Measurements from ENCODE around the gene S1PR3. TPM values are rescaled to one million over a fixed set of nuclear protein-coding genes. Genes with fewer than 3 reads are reported as not detected.

Gene S1PR3
- 10.5 and 16.6 TPM in 2 replicates for total RNA-seq

DNA sequence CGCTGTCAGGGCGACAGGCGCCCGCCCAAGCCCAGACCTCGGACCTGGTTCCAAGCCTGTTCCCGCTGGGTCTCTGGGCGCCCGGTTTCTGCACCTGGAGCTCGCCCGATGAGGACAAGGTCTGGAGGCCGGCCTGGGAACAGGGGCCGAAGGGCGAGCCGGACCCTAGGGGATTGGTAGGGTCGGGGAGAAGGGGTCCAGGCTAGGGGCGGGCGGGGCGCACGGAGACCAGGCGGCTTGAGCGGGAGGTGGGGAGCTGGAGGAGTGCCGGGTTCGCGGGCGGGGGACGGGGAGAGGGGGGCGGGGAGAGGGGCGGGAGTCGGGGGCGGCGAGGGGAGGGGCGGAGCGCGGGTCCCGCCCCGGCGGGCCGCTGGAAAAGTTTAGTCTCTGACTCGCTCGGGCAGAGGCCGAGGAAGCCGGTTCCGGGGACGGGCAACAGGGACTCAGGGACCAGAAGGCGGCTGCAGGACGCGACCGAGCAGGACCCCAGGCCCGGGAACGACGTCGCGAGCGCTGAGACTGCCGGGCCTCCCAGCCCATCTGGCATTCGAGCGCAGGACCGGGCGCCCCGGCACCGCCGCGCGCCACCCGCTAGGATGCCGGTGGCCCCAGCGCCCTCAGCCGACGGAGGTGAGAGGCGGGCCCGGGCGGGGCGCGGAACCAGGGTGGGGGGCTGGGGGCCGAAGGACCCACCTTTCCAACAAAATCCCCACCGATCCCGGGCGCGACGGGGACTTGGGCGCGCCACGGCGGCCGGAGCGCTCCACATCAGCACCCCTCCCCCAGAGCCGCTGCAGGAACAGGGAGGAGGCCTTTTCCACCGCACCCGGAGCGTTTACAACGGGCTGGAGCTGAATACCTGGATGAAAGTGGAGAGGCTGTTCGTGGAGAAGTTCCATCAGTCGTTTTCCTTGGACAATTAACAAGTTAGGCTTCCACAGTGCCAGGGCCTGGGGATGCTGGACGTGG is at the start of gene S1PR3:
Gene S1PR3 (plus strand): TSS at position 403 of the 969 bp plus-strand sequence. CDS start 9,733 bp downstream, outside the sequence.

Other genes with a start within 250 kb of the S1PR3 start
- gene SHC3, start 187.3 kb downstream of the S1PR3 start, total RNA-seq: 0.26 and 1.4 TPM in 2 replicates